Suppressor macrophage (primary cell): Measurements from ENCODE around the gene FBXO3.
"Not testable (repeated sequence)": the region's sequence is repeated elsewhere in the genome, so short reads cannot be mapped to it uniquely, and the experiment has no call there.

Source experiments
- DNase-seq, 4 experiments: peaks; one replicate each; pipeline ENCODE4 v3.0.0-alpha.2; 2020 to 2022
- total RNA-seq, 17 experiments: gene quantifications; one replicate each; lab custom pipeline; 2026; ENCODE audit warnings: mixed read lengths in 6 of 17, inconsistent platforms in 3 of 17; lab: John Stamatoyannopoulos, UW

FBXO3 gene, protein sequence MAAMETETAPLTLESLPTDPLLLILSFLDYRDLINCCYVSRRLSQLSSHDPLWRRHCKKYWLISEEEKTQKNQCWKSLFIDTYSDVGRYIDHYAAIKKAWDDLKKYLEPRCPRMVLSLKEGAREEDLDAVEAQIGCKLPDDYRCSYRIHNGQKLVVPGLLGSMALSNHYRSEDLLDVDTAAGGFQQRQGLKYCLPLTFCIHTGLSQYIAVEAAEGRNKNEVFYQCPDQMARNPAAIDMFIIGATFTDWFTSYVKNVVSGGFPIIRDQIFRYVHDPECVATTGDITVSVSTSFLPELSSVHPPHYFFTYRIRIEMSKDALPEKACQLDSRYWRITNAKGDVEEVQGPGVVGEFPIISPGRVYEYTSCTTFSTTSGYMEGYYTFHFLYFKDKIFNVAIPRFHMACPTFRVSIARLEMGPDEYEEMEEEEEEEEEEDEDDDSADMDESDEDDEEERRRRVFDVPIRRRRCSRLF
- total RNA-seq = 14.3 to 50.8 (median 26.1) reads per million in 17 experiments

- peak; percentile 76 to 90 (median 83) for DNase-seq
Measured at GRCh38 chr11:33773987-33774735, at the start of gene FBXO3. TSS of gene FBXO3 (minus strand) at chr11:33774520. CDS start at chr11:33774497, 23 bp downstream.

DNA sequence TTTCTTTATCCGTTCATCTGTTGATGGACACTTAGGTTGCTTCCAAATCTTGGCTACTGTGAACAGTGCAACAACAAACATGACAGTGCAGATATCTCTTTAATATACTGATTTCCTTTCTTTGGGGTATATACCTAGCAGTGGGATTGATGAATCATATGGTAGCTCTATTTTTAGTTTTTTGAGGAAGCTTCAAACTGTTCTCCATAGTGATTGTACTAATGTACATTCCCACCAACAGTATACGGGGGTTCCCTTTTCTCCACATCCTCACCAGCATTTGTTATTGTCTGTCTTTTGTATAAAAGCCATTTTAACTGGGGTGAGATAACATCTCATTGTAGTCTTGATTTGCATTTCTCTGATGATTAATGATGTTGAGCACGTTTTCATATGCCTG, 48.7 kb upstream of the FBXO3 start:
- peak in 2 of 4 experiments; percentile 40 to 57 for DNase-seq

DNA sequence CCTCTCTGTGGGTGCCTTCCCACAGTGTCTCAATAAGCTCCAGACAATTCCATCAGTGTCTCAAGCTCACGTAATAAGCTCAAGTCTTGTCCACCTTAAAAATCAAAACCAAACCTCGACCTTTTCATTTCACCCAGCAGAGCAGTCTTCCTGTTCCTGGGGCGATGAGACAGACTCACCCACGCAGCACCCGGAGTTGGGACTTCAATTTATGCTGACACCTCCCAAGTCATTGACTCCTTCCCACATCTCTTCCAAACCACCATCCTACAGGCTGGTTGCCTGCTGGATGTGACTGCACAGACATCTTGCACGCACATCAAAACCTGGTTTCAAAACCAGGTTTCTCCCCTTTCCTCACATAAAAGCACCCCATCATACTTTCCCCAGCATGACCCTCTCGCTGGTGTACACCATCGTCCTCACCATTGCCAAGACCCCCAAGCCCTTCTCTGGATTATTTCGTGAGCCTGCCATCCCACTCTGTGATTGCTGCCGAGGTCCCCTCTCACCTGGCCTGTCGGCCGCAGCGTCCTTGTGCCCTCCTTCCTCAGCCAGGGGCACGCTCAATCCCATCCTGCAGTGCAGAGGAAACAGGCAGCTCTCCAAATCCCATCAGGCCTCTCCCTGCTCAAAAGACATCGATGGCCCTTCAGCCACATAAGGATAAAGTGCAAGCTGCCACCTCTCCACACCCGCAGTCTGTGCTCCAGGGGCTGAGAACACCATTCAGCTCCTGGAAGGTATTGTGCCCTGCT, 45.1 kb upstream of the FBXO3 start:
- peak; percentile 37 to 67 (median 49) for DNase-seq

DNA sequence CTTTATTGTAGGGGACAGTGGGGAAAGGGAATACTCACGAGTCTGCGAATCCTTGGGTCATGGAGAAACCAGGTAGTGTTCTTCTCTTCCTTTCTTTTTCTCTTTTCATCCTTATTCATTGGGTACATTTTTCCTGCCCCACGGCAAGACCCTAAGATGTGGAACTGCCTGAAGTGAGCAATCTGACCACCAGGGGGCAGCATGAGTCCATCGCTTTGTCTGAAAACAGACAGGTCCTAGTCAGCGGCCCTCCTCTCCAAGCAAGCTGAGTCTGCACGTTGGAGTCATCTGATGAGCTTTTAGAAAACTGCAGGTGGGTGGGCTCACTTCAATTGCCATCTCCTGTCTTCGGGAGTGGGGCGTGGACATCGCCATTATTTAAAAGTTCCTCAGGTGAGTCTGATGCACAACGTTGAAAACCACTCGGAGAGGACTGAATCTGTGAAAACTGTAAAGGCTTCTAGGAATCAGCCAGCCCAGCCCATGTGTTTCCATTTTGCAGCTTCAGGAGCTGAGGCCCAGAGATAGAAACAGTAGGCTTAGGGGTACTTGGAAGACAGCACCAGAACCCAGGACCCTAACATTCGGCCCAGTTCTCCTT, 34.0 kb upstream of the FBXO3 start:
- DNase-seq = peak; percentile 86 to 95 (median 90)

GRCh38 chr11:33804471-33804870, 30.2 kb upstream of the FBXO3 start:
- DNase-seq = no peak

DNA sequence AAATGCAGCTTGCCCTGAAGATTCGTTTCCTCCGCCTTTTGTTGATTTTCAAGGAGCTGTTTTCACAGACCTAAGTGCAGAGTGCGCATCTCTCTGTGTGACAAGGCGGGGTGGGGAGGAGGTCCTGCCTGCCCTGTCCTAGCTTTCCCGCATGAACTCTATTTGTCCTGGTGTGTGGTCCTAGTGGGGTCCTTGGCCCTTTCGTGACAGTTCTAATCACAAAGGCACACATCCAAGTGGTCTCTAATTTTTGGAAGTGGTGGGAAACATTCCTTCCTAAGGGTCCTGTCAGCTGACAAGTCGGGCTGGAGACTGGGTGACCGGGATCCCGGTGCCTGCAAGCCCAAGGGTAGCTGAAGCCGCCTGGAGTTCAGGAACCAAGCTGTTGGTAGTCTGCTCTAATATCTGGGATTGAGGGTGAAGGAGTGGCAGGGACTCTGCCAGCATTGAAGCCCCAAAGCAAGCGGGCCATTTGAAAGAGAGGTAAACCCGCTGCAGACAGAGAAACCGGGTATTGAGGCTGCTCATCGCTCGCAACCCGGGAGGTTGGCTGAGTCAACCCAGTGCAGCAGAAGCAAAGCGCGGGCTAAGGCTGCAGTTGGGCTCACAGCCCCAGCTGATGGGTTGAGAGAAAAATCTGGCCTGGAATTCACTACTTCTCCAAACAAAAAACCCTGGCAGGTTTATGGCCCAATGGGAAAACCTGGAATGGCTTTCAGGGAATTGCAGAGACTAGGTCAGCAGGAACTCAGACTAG, 28.1 kb upstream of the FBXO3 start:
- DNase-seq = peak; percentile 37 to 58 (median 47)

- DNase-seq = no peak
Measured at GRCh38 chr11:33801821-33802193, 27.5 kb upstream of the FBXO3 start.

- no peak for DNase-seq
Measured at GRCh38 chr11:33797879-33798278, 23.6 kb upstream of the FBXO3 start.

DNA sequence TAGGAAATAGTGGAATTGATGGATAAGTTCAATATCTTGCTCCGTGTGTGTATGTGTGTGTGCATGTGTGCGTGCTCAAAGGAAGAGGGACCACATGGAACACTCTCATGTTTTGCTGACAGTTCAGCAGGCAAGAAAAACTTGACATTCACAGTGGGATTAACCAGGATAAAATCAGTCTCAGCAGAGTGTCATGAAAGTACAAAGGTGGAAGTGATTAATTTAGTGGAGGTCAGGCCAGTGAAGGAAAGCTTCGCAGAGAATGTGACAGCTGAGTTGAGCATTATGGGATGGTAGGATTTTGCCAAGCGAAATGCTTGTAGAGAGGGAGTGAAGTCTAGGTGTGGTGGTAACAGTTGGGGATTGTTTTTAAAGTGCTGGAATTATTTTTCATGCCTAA, 15.7 kb upstream of the FBXO3 start:
- DNase-seq = no peak

DNA sequence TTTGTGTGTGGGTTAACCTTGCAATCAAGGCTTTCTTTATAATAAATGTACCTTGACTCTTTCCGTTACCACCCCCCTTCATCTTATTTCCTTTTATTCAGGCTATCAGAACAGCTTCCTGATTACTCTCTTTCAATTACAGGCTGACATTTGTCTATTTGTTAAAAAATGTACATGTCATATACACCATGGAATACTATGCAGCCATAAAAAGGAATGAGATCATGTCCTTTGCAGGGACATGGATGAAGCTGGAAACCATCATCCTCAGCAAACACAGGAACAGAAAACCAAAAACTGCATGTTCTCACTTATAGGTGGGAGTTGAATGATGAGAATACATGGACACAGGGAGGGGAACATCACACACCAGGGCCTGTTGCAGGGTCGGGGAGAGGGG, 13.8 kb upstream of the FBXO3 start:
- not testable (repeated sequence) for DNase-seq

GRCh38 chr11:33787076-33787475, 12.8 kb upstream of the FBXO3 start:
- DNase-seq = peak in 1 of 4 experiments; percentile 17

GRCh38 chr11:33785609-33786008, 11.3 kb upstream of the FBXO3 start:
- no peak for DNase-seq

DNA sequence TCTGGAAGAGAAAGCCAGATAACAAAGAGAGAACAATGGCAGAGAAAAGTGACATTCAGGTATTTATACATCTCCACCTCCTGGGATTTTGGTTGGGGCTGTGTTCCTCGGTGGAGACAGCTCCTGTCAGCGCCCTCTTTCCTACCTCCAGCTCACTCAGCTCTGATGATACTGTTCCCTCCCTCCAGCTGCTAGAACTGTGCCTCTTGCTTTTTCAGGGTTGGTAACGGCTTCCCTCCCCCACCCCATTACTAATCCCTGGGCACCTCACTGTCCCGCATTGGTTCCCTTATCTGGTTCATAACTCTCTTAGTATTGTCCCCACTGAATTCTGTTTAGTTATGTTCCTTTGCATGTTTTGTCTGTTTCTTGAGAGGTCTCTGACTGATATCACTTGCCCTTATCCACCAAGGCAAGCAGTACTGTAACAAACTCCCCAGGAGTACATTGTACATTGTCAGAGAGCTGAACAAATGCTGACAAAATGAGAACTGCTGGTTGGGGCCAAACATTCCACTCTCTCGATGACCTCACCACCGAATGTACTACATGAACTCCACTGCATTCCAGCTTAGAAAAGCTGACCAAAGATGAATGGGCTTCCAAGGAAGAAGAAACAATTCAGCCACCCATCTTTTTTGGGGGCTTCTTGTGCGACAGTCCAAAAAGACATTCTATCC, 5.7 kb upstream of the FBXO3 start:
- DNase-seq = no peak

DNA sequence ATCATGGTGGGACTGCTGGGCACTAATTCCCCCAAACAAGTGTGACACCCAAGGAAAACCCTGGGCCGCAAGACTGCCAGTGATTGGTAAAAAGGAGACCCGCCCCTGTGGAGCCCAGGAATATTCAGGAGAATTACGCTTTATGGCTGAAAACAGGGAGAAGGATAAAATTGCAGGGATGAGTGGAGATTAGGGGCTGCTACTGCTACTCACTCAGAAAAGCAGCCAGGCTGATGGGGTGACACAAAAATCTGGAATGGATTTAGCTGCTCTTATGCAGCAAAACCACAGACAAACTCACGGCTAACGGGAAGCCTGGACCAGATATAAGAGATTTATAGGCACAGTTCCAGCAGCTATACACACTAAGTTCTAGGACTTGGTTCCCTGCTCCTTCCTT, 4.4 kb upstream of the FBXO3 start:
- no peak for DNase-seq

- DNase-seq = no peak
Measured at GRCh38 chr11:33777906-33778305, 3.6 kb upstream of the FBXO3 start.

GRCh38 chr11:33775832-33776470, 1.6 kb upstream of the FBXO3 start:
- DNase-seq = no peak

GRCh38 chr11:33775467-33775807, 1.1 kb upstream of the FBXO3 start:
- DNase-seq = no peak

DNA sequence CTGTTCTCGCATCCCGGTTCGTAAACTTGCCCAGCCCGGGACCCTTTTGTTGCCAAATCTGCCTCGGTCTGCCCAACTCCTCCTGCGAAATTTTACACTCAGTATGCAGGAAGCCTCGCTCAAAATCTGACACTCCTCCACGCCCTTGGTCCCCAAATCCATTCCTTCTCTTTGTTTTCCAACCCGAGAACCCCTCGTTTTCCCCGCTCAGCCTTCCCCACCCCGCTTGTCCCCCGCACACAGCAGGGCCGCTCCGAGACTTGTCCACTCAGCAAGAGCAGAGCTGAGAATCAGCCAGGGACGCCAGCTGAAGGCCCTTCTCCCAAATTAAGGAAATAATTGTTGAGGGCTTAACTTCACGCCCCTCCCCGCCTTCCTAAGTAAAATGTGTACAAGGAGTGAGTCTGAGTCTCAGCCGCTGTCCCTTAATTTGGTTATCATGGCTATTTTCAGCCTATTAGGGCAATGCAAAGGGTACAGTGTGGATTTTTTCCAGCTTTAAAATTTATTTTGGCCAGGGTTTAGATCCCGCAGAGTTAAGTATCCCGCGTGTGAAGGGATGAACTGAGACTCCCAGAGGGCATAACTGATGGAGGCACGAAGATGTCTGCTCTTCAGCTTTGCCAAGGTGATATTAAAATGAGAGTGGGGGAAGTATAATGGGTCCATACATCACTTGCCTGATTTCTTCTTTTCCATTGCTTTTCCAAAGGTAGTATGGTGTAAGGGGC, 581 bp upstream of the FBXO3 start:
- DNase-seq = peak in 3 of 4 experiments; percentile 20 to 53 (median 32)

- peak in 3 of 4 experiments; percentile 8 to 31 (median 25) for DNase-seq
Measured at GRCh38 chr11:33773404-33773986, 825 bp downstream of the FBXO3 start.
